K562 (cell line): ENCODE results near the gene BCL10. TPM values are rescaled to one million over a fixed set of nuclear protein-coding genes. Genes with fewer than 3 reads are reported as not detected.

Experiments used
- ARID1B ChIP-seq: fragments of 450-650 bp; IDR thresholded peaks from 2 replicates; pipeline ENCODE4 v1.6.1; 2016; ENCODE audit warnings: antibody characterized with exemption, mild to moderate bottlenecking, inconsistent platforms
- ASH1L ChIP-seq: fragments of 450-650 bp; IDR thresholded peaks from 2 replicates; pipeline ENCODE4 v1.6.1; 2018; ENCODE audit warnings: borderline replicate concordance, mild to moderate bottlenecking, low read depth; ENCODE audit not compliant: partially characterized antibody
- HDAC2 ChIP-seq: fragments of 450-650 bp; IDR thresholded peaks from 2 replicates; pipeline ENCODE4 v1.6.1; 2016; ENCODE audit warnings: mild to moderate bottlenecking
- ZBTB40 ChIP-seq, 2 experiments: fragments of 450-650 bp in 1 of 2; sonication (generic) in 1 of 2; formaldehyde crosslinking in 1 of 2; IDR thresholded peaks; 2 replicates each; pipeline versions ENCODE4 v1.7.1 to v1.9.0; 2016 to 2022; ENCODE audit warnings: inconsistent platforms in 1 of 2, mild to moderate bottlenecking in 1 of 2, missing genetic modification reagents in 1 of 2
- ZNF57 ChIP-seq: fragments of 450-650 bp; formaldehyde crosslinking; IDR thresholded peaks from 2 replicates; pipeline ENCODE4 v1.4.0; 2020; ENCODE audit warnings: mild to moderate bottlenecking, moderate library complexity
- ZNF589 ChIP-seq: fragments of 200-800 bp; sonication (Bioruptor generic); IDR thresholded peaks from 2 replicates; pipeline ENCODE4 v1.6.1; 2016; ENCODE audit warnings: low read depth, missing genetic modification characterization, missing compliant biosample characterization
- polyA plus RNA-seq, 8 experiments: library from polyadenylated mRNA; depleted of rRNA in 4 of 8; stranded (reverse) in 5 of 8; unstranded in 3 of 8; fragments of >200 nt; fragmentation: Nextera tagmentation in 2 of 8; fragmentation: Illumina TruSeq in 1 of 8; extraction: Ambion mirVana in 2 of 8; extraction: Trizol in 1 of 8; gene quantifications; 2 replicates each; pipeline versions ENCODE4 v1.2.1 to v1.2.3, GENCODE V29; 2011 to 2014; ENCODE audit warnings: inconsistent platforms in 1 of 8, missing spikeins in 1 of 8
- total RNA-seq, 7 experiments: library from RNA; depleted of rRNA in 6 of 7; stranded (reverse); fragments of >200 nt in 6 of 7; fragmentation: Illumina TruSeq in 2 of 7; extraction: Trizol in 2 of 7; gene quantifications; 2 replicates each; pipeline versions ENCODE4 v1.2.1 to v1.2.3, GENCODE V29; 2011 to 2021; ENCODE audit warnings: low replicate concordance in 1 of 7
- TF ChIP-seq, protein P1 (sequence below), 2 experiments: fragments of 450-650 bp; IDR thresholded peaks; 2 replicates each; pipeline ENCODE4 v1.6.1; 2016; ENCODE audit warnings: mild to moderate bottlenecking in 2 of 2, borderline replicate concordance in 1 of 2, low read depth in 1 of 2, moderate library complexity in 1 of 2

The BCL10 gene
- total and polyA plus RNA-seq, 9 of the 15 experiments (the other 6 are each of a cell fraction or from before 2014, with no cell fraction given): 8.0 to 19.4 (median 12.3) TPM

GRCh38 chr1:85276978-85277639, 677 bp upstream of the BCL10 start (continued):
- TF ChIP-seq, protein P1, sequence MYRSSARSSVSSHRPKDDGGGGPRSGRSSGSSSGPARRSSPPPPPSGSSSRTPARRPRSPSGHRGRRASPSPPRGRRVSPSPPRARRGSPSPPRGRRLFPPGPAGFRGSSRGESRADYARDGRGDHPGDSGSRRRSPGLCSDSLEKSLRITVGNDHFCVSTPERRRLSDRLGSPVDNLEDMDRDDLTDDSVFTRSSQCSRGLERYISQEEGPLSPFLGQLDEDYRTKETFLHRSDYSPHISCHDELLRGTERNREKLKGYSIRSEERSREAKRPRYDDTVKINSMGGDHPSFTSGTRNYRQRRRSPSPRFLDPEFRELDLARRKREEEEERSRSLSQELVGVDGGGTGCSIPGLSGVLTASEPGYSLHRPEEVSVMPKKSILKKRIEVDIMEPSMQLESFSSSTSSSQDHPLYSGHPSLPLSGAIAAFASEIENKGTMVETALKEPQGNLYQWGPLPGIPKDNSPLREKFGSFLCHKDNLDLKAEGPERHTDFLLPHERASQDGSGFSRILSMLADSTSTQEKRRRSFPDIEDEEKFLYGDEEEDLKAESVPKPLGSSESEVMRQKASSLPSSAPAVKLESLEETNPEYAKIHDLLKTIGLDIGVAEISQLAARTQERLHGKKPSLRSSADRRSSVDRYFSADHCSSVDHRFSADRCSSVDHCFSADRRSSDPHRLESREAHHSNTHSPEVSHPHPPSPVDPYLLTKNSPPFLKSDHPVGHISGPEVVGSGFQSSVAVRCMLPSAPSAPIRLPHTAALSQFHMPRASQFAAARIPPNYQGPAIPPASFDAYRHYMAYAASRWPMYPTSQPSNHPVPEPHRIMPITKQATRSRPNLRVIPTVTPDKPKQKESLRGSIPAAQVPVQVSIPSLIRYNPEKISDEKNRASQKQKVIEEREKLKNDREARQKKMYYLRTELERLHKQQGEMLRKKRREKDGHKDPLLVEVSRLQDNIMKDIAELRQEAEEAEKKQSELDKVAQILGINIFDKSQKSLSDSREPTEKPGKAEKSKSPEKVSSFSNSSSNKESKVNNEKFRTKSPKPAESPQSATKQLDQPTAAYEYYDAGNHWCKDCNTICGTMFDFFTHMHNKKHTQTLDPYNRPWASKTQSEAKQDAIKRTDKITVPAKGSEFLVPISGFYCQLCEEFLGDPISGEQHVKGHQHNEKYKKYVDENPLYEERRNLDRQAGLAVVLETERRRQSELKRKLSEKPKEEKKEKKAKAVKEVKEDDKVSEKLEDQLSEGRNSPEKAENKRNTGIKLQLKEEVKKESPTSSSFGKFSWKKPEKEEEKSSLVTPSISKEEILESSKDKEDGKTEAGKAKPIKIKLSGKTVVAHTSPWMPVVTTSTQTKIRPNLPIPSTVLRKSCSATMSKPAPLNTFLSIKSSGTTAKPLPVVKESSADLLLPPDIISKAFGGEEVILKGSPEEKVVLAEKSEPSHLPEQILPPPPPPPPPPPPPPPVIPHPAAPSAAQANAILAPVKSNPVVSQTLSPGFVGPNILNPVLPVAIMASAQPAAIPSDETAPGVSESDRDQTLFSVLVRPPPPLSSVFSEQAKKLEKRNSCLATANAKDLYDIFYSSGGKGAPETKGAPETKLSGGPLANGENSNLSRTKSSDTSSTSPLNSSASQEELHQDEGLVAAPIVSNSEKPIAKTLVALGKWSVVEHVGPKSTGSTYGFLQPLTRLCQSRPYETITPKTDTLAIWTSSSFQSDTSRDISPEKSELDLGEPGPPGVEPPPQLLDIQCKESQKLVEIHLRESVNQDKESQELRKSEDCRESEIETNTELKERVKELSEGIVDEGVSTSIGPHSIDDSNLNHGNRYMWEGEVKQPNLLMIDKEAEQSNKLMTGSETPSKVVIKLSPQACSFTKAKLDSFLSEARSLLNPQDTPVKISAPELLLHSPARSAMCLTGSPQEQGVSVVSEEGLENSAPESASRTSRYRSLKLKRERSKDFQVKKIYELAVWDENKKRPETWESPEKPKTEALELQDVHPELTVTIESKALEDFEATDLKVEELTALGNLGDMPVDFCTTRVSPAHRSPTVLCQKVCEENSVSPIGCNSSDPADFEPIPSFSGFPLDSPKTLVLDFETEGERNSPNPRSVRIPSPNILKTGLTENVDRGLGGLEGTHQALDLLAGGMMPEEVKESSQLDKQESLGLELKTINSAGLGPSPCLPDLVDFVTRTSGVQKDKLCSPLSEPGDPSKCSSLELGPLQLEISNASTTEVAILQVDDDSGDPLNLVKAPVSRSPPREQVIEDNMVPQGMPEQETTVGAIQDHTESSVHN (IDR thresholded peaks at IDR 0.05; ENCODE audit: borderline replicate concordance in 1 of 2, low read depth in 1 of 2): peak in 1 of 2 experiments; percentile 26; a peak in 1 of 4 replicates
- TF ChIP-seq HDAC2 (peak; percentile 31; the same call in 1 of the 2 replicates), ZNF57 (no peak), ZBTB40 (IDR thresholded peaks at IDR 0.05) (peak; percentile 9; the same call in 1 of the 2 replicates), ZBTB40 (CRISPR knock-in tag; IDR thresholded peaks at IDR 0.05) (no peak), ARID1B (peak; percentile 37; the same call in 1 of the 2 replicates), ASH1L (no peak), ZNF589 (CRISPR knock-in tag) (peak; percentile 36; the same call in 1 of the 2 replicates)
